ENCODE measurements around the gene IL15. TPM values are rescaled to one million over a fixed set of nuclear protein-coding genes. Genes with fewer than 3 reads are reported as not detected.

The IL15 gene
- total RNA-seq = 2.4 and 5.0 TPM in 2 replicates

DNA sequence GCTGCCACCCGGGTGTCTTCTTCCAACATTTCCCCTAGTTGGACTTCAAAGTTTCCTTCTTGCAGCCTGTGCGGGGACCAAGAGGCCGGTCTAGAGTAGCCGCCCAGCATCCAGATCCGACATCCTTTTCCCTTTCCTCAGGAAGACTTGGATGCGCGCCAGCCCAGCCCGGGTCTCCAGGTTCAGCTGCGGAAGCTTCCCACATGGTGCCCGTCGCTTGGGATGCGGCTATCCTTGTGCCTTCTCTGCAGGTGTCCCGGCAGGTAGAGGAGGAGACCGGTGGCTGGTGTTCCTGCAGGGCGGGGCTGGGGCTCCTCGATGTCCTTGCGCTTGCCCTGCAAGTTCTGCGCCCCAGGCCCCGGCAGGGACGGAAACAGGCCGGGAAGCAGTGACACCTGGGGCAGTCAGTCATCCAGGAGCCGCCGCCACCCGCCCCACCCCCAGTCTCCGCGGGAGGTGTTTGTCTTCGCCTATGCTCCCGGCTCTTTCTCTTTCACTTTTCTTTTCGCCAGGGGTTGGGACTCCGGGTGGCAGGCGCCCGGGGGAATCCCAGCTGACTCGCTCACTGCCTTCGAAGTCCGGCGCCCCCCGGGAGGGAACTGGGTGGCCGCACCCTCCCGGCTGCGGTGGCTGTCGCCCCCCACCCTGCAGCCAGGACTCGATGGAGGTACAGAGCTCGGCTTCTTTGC is at the start of gene IL15:
Gene IL15, plus strand, starts transcription at position 502 of the 689 bp plus-strand sequence. CDS start 82,882 bp downstream, outside the sequence.

